Stimulated activated CD4-positive, alpha-beta T cell treated with anti-CD3 and anti-CD28 coated beads, Interleukin-2, amount 100 ng/mL, for 24 hours (primary cell): Measurements from ENCODE around the gene AKAP13.
"Not testable (repeated sequence)": the region's sequence is repeated elsewhere in the genome, so short reads cannot be mapped to it uniquely, and the experiment has no call there.

ENCODE experiments used
- DNase-seq, 2 donors: peaks; one replicate each; pipeline ENCODE4 v3.0.0-alpha.2; 2020

The AKAP13 gene

GRCh38 chr15:85780225-85780985, 400.0 kb downstream of the AKAP13 start:
- DNase-seq = no peak

GRCh38 chr15:85781099-85781498, 400.7 kb downstream of the AKAP13 start:
- DNase-seq = no peak

GRCh38 chr15:85782064-85782463, 401.7 kb downstream of the AKAP13 start:
- DNase-seq = no peak

GRCh38 chr15:85785887-85786780, 405.7 kb downstream of the AKAP13 start:
- DNase-seq = no peak

- no peak for DNase-seq
Measured at GRCh38 chr15:85786781-85787114, 406.3 kb downstream of the AKAP13 start.

GRCh38 chr15:85788771-85789495, 408.5 kb downstream of the AKAP13 start:
- DNase-seq = no peak

- no peak for DNase-seq
Measured at GRCh38 chr15:85789496-85789875, 409.1 kb downstream of the AKAP13 start.

- no peak for DNase-seq
Measured at GRCh38 chr15:85792102-85792731, 411.8 kb downstream of the AKAP13 start.

DNA sequence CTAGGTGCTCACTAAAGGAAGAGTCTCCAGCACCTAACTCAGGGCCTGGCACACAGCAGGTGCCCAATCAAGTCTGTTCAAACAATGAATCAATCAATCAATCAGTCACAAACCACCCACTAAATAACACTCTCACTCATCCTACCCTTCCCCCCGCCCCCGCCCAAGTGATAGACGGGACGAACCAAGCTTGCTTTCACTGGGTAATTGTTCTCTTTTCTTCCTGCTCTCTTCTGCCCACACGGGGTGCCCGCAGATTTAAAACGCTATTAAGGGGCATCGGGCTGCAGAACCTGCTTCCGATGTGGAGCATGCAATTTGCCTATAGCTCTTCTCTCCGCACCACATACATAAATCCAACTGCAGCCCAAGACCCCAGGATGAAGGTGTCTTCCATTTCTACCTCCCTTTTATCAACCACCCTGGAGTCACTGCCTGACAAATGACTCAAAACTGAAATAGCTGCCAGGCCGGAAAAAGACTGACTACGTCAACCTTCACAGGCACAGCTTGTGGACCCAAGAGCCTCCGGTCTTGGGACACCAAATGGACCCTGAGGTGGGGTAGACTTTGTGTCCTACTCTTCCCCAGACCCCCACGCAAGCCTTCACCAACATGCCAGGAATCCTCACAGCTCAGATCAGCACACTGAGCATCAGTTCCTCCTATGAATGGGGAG, 412.6 kb downstream of the AKAP13 start:
- peak; percentile 42 to 44 for DNase-seq

DNA sequence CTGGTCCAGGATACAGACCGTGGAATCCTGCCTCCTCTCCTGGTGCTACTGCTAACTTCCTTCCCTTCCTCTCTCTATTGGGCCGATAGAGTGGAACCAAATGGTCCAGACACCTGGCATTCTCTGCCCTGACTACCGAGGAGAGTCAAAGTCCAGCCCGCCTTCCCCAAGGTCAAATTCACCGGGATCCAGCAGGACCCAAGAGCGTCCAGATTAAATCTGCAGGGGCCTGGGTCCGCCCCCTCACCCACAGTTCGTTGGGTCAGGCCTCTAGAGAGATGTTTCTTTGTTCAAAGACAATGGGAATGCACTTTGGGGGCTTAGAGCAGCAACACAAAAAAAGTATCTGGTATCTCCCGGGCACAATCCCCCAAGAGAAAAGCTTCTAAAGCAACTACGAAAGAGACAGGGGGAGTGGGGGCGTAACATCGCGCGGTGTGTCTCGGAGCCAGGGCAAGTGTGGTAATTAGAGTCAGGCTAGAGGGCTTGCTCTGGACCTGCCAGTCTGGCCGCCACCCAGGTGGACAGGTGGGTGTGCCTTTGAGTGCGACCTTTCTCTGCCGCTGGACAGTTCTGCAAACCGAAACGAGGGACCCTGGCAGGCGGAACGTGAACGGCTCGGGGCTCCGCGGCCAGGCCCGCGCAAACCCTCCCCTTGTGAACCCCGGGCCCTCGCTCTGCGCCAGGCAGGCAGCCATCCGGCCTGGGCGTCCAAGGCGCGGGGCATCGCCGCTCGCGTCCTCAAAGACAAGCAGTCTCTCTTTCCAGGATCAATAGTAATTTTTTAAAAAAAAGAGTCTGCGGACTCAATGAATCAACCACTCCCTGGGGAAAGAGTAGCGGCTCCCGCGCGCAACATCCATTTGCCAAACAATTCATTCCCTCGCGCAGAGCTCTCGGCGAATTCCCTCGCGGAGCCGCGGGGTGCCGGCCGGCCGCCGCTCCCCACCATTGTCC, 413.5 kb downstream of the AKAP13 start:
- DNase-seq = peak; percentile 42 to 56

DNA sequence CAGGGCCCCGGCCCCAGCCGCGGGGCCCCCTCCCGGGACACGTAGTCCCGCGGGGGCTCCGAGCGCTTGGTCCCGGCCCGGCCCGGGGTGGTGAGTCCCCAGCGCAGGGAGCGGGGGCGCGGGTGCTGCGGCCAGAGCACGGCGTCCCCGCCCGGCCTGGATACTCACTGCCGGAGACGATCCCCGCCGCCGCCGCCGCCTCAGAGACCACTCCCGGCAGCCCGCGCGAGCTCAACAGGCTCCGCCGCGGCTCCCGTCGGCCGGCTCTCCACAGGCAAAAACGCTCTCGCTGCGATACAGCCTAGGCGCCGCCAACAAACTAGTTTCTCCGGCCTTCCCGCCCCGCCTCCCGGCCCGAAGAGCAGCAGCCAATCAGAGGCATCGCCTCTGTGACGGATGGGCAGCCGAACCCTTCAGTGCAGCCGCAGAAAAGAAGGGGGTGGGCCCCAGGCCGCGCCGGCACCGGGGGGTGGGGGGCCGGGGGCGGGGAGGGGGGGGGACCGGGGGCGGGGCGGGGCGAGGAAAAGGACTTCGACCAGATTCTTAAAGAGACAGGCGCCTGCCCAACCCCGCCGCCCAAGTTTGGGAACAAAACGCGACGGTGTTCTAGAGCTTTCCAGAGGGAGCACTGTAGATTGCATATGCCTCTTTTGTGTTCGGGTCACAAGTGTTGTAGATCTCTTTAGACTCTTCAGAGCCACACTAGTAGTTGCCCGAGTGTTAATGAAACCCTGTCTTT, 414.4 kb downstream of the AKAP13 start, which contains the start of gene KLHL25:
Gene KLHL25, minus strand, starts transcription at position 328 of the 739 bp plus-strand sequence. CDS start 25,115 bp downstream, outside the sequence.
- DNase-seq = peak; percentile 90 to 91

DNA sequence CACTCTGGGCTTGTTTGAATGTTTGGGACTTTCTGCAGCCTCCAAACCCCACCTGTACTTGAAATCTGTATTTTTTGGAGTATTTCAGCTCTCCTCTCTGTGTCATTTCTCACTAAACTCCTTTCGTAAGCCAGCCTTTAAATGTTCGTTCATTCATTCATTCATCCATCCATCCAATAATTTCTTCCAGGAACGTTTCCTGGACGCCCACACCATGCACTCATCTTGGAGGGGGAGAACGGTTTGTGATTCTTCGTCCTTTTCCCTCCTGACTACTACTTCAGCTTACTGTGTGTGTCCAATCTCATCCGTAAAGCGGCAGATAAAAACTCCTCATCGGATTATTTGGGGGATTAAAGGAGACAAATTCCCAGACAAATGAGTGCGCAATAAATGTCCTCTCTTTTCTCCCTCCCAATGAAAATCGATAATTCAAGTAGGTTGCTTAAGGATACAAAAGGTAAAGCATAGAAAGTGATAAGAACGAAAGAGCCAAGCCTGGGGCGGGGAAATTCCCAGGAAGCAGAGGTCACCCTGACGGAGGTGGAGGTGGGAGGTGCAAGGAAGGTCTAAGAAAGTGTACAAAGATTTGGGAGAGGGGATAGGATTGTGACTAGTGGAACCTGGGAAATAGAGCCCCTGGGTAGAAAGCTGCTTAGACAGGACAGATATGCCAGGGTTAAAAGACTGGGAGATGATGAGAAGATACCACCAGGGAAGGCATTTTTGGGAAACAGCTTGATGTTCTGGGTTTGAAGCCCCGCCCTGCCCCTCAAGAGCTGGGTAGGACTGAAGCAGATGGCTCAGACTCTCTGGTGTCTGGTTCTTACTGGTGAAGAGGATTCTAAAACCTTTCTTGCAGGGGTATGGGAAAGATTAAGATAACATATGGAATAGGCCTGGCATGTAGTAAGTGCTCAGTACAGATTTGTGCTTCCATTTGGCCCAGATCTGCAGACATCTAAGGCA, 415.2 kb downstream of the AKAP13 start:
- DNase-seq = no peak

GRCh38 chr15:85796371-85796770, 416.0 kb downstream of the AKAP13 start:
- DNase-seq = not testable (repeated sequence)
